Left forelimb (tissue), 1 donor: ENCODE data around the gene TCP1.
"Not testable (repeated sequence)": the region's sequence is repeated elsewhere in the genome, so short reads cannot be mapped to it uniquely, and the experiment has no call there.

ENCODE experiments used
- DNase-seq: peaks from one replicate; pipeline ENCODE4 v3.0.0-alpha.2; 2018; ENCODE audit warnings: low spot score

The TCP1 gene

GRCh38 chr6:159789377-159790148 is at the start of gene TCP1:
TSS of gene TCP1 (minus strand) at chr6:159789602. CDS start at chr6:159789468, 134 bp downstream.
- DNase-seq, result peak; percentile 99

- DNase-seq, result no peak
Observed at GRCh38 chr6:159838020-159838744, 48.8 kb upstream of the TCP1 start.

GRCh38 chr6:159837511-159837910 is 48.1 kb upstream of the TCP1 start:
- DNase-seq, result no peak

GRCh38 chr6:159836718-159837490 is 47.5 kb upstream of the TCP1 start:
- DNase-seq, result no peak

- no peak for DNase-seq
Observed at GRCh38 chr6:159833997-159834603, 44.7 kb upstream of the TCP1 start.

GRCh38 chr6:159833556-159833955 is 44.2 kb upstream of the TCP1 start:
- DNase-seq, result no peak

GRCh38 chr6:159832946-159833345 is 43.5 kb upstream of the TCP1 start:
- DNase-seq, result no peak

- DNase-seq, result no peak
Observed at GRCh38 chr6:159831373-159831679, 41.9 kb upstream of the TCP1 start.

- DNase-seq, result no peak
Observed at GRCh38 chr6:159830501-159831372, 41.3 kb upstream of the TCP1 start.

- no peak for DNase-seq
Observed at GRCh38 chr6:159829526-159829925, 40.1 kb upstream of the TCP1 start.

- no peak for DNase-seq
Observed at GRCh38 chr6:159828074-159828473, 38.7 kb upstream of the TCP1 start.

- DNase-seq, result no peak
Observed at GRCh38 chr6:159826968-159827647, 37.7 kb upstream of the TCP1 start.

- DNase-seq, result no peak
Observed at GRCh38 chr6:159826004-159826403, 36.6 kb upstream of the TCP1 start.

- not testable (repeated sequence) for DNase-seq
Observed at GRCh38 chr6:159824690-159825089, 35.3 kb upstream of the TCP1 start.

GRCh38 chr6:159823953-159824352 is 34.6 kb upstream of the TCP1 start:
- DNase-seq, result no peak

GRCh38 chr6:159821726-159822125 is 32.3 kb upstream of the TCP1 start:
- DNase-seq, result no peak

- no peak for DNase-seq
Observed at GRCh38 chr6:159821122-159821521, 31.7 kb upstream of the TCP1 start.

- DNase-seq, result no peak
Observed at GRCh38 chr6:159819932-159820640, 30.7 kb upstream of the TCP1 start.

- DNase-seq, result no peak
Observed at GRCh38 chr6:159819098-159819497, 29.7 kb upstream of the TCP1 start.
